Germinal center (tissue), 1 donor: Measurements from ENCODE around the gene HIGD1B.
"Not testable (repeated sequence)": the region's sequence is repeated elsewhere in the genome, so short reads cannot be mapped to it uniquely, and the experiment has no call there.

Experiments used
- DNase-seq: peaks from one replicate; pipeline ENCODE4 v3.0.0; 2012; ENCODE audit warnings: mixed read lengths, low spot score

Gene HIGD1B

DNA sequence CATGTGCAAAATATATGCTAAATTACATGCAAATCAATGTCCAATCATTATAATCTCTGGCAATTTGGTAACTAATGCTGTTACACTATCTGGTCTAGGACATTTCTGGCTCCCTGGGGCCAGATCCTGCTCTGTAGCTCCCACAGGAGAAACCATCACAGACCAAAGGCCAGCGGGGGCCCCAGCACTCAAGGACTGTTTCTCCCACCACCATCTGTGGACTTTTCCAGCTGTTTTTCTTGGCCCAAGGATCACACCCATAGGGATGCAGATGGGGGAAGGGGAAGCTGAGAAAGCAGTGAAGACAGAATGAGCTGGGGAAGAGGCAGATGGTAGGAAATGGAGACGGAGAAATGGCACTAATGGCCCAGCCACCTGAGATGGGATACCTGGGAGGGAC, at the start of gene HIGD1B:
HIGD1B (plus strand) TSS at position 298 of the 400 bp plus-strand sequence. CDS start 270 bp downstream, outside the sequence.
- no peak for DNase-seq

DNA sequence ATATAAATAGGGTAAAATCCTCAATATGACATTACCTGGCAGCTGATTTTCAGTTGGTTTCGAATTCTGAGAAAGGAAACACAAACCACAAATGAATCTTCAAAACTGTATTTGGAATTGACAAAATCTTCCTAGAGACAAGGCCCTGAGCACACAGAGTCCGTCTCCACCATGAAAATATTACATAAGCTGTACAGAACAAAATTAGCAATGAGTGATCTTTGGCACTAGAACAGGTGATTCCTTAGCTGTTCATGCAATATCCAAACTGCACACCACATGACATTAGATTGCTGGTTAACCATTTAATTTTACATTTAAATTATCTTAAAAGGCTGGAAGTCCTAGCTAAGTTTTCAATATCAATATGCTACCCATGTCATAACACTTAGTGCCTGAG, 49.3 kb upstream of the HIGD1B start:
- no peak for DNase-seq

DNA sequence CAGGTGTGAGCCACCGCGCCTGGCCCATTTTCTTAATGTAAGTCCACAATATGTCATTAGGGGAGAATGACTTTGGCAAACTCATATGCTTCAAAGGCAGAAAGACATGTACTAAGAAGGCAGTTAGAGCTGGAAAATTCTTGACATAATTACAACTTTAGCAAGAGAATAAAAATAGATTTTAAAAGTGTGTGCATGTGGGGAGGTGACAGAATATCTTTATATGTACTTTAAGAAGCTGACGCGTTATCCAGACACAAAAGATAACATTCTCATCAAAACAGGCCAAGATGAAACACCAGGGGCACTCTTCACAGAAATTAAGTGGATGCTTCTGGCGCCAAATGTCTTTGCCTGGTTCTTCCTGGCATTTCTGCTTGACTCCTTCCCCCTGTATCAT, 45.8 kb upstream of the HIGD1B start:
- no peak for DNase-seq

DNA sequence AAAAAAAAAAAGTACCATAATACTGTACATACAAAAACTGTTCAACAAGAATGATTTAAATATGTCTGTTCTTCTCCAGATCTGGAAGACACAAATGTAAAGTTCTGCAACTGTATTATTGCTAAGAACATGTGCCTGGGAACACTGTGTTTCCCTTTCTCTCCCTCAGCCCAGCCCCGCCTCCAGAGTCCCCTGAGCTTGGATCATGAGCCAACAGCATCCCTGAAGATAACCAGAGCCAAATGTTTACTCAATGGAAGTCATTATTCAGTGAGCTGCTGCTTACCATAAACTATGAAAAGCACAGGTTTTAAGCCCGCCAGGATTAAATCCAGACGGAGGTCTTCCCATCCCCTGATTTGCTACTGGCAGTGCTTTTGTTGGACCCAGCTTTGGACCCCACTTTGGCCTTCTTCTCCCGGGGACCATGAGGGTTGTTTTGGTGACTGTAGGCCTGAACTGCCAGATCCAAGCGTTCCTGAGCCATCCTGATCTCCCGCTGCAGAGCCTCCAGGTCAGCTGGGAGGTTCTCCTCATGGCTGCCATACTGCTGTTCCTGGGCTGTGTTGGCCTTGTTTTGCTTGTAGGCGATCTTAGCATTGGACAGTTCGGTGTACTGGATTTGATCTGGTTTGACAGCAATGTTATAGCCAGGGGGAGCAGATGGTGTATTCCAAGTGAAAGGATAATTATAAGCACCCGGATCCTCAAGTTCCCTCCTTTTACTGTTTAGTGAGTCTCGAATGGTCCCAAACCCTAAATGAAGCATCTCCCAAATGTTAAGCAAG, 43.2 kb upstream of the HIGD1B start:
- no peak for DNase-seq

DNA sequence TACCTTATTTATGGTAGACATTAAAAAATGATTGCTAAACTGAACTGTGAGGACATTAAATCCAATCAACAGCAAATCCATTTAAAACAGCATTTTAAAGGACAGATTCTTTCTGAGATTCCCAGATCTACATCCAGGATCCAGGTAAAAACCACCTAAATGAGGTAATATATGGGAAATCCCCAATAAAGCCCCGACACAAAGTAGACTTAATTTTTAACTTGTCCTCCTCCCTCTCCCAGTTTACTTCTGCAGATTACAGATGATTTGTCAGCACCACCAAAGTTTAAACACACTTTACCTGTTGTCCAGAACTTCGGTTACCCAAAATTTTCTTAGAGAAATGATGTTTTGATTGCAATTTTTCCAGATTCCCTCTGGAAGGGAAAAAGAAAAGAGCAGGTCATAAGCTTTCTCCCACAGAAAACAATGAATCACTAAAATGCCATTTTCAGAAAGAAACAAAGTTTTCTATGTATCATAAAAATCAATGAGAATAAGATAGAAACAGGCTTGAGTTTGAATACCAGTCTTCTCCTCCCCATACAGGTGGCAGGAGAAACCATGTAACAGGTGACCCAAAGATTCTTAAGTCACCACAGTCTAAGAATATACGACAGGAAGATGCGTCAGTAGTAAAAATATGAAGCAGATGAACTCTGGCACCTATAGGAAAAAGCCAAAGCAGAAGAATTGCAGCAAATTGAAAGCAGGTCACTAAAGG, 40.4 kb upstream of the HIGD1B start:
- no peak for DNase-seq

DNA sequence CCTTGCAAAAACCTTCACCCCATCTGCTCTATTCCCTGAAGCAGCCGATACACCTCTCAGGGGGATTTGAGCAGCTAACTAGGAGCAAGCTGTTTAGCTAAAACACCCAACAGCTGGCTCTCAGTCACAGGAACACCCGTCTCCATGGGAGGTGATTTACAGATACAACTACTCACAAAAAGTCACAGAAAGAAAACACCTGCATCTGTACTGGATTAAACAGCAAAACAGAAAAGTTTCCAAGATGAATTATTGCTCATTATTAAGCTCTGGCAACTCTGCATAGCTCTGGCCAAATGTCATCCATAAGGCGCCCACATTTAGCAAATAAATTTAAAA, 39.9 kb upstream of the HIGD1B start:
- DNase-seq, result no peak

DNA sequence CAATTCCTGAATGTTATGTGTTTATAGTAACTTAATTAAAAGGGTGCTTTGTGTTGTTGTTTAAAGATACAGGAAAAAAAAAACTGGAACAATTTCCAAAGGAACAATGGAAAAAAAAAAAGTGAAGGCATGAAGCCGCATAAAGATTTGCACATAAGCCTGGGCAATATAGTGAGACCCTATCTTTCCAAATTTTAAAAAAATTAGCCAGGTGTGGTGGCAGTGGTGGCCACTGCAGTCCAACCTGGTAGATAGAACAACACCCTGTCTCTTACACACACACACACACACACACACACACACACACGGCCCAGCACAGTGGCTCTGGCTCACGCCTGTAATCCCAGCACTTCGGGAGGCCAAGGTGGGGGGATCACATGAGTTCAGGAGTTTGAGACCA, 39.5 kb upstream of the HIGD1B start:
- no peak for DNase-seq

DNA sequence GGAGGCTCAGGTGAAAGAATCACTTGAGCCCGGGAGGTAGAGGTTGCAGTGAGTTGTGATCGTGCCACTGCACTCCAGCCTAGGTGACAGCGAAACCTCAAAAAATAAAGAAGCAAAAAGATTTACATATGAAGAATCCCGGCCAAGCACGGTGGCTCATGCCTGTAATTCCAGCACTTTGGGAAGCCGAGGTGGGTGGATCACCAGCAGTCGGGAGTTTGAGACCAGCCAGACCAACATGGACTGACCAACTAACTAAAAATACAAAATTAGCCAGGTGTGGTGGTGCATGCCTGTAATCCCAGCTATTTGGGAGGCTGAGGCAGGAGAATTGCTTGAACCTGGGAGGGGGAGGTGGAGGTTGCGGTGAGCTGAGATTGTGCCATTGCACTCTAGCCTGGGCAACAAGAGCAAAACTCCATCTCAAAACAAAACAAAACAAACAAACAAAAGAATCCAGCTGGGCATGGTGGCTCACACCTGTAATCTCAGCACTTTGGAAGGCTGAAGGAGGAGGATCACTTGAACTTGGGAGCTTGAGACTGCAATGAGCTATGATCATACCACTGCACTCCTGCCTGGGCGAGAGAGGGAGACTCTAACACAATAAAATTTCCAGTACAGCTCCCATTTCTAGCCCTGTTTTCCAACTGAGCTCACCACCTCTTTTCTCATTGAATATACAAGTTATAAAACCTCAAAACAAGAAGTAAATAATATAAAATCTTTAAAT, 38.9 kb upstream of the HIGD1B start:
- not testable (repeated sequence) for DNase-seq

DNA sequence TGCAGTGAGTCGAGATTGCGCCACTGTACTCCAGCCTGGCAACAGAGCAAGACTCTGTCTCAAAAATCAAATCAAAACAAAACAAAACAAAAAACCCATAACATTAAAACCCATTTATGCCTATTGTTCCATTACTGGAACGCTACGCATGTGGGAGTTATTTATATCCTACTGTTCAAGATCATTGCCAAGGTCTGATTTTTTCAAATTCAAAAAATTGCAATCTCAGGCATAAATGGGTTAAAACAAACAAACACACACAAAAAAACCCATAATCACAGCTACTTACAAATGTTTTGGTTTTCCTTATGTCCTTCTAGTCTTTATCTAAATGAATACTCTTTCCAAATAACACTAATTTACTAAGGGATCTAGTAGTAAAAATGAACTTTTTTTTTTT, 35.4 kb upstream of the HIGD1B start:
- no peak for DNase-seq

DNA sequence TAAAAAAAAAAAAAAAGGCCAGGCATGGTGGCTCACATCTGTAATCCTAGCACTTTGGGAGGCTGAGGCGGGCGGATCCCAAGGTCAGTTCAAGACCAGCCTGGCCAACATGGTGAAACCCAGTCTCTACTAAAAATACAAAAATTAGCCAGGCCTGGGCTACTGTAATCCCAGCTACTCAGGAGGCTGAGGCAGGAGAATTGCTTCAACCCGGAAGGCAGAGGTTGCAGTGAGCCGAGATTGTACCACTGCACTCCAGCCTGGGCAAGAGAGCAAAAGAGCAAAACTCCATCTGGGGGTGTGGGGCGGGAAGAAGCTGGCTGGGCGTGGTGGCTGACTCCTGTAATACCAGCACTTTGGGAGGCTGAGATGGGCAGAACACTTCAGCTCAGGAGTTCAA, 29.2 kb upstream of the HIGD1B start:
- not testable (repeated sequence) for DNase-seq

DNA sequence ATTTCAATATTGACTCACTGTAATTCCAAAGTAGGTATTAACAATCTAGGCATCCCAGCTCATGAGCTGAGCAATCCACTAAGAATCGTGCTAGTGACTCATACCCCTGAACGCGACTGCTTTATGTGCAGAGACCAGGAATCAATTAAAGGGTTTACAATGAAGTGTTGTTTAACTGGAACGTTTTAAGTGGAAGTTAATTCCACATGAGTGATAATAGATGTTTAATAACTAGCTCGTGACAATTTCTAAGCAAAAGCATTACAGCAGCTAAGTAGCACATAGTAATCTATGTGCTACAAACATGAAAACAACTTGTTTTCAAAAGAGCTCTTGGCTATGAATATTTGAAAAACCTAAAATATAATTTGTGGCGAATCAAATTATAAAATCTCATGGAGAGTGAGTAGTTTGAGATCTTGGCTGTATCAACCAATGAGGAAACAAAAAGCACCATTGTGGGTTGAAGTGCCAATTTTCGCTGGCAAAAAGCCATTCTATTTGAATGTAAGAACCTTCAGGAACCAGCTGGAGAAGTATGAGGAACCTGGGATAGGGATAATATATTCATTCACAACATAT, 27.0 kb upstream of the HIGD1B start:
- no peak for DNase-seq

DNA sequence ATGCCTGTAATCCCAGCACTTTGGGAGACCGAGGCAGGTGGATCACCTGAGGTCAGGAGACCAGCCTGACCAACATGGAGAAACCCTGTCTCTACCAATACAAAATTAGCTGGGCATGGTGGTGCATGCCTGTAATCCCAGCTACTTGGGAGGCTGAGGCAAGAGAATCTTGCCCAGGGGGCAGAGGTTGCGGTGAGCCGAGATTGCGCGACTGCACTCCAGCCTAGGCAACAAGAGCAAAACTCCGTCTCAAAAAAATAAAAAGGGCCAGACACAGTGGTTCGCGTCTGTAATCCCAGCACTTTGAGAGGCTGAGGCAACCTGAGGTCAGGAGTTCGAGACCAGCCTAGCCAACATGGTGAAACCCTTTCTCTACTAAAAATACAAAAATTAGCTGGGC, 22.4 kb upstream of the HIGD1B start:
- not testable (repeated sequence) for DNase-seq

DNA sequence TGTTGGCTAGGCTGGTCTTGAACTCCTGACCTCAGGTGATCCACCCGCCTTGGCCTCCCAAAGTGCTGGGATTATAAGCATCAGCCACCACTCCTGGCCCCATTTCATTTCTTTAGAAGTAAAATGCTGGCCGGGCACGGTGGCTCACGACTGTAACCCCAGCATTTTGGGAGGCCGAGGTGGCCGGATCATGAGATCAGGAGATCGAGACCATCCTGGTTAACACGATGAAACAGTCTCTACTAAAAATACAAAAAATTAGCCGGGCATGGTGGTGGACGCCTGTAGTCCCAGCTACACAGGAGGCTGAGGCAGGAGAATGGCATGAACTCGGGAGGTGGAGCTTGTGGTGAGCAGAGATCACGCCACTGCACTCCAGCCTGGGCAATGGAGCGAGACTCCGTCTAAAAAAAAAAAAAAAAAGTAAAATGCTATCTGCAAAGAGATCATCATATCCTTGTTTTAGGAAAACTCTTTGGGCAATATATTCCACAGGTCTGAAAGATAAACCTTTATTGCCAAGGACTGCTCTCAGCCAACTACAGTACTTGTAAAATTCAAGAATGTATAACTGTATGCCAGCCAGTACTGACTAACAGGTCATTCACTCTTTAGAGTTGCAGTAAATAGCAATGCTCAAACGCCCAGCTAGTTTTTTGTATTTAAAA, 21.4 kb upstream of the HIGD1B start:
- no peak for DNase-seq

DNA sequence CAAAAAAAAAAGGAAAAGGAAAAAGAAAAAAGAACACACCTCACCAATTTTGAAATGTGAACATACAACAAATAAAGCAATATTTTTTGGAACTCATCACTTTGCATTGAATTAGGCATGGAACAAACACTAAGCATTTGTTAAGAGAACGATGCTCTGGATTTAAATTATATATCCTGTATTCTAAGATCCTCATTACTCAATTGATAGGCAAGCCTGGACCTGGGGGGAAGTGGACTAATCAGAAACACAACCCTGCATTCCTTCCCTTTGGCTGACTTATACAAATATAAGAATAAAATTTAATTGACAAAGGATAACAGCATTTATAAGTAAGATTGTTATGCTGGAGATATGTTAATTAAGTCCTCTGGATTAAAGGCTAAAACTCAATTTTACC, 19.8 kb upstream of the HIGD1B start:
- DNase-seq, result no peak

DNA sequence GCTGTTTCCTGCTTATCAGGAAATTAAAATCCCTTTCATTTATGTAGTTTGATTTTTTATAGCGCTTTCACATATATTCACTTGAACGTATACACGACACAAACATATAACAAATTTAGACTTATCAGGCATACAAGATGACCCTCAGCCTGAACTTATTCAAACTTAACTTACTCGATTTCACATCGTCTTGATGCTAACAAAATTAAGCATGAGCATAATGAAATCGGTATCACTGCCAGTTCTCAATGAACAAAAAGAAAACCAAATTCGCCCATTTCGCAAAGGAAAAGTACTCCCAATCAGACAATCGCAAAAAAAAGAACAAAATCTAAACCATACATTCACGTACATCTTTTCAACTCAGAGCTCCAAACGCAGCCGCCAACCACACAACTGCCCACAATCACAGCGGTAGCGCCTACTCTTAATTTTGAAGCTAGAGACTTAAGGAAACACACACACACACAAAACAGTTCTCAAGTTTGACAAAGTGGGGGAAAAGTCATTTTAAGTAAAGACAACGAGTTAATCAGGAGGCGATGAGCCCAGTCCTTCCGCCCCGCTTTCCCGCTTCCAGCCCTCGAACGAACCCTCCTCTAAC, 18.7 kb upstream of the HIGD1B start:
- DNase-seq, result no peak

DNA sequence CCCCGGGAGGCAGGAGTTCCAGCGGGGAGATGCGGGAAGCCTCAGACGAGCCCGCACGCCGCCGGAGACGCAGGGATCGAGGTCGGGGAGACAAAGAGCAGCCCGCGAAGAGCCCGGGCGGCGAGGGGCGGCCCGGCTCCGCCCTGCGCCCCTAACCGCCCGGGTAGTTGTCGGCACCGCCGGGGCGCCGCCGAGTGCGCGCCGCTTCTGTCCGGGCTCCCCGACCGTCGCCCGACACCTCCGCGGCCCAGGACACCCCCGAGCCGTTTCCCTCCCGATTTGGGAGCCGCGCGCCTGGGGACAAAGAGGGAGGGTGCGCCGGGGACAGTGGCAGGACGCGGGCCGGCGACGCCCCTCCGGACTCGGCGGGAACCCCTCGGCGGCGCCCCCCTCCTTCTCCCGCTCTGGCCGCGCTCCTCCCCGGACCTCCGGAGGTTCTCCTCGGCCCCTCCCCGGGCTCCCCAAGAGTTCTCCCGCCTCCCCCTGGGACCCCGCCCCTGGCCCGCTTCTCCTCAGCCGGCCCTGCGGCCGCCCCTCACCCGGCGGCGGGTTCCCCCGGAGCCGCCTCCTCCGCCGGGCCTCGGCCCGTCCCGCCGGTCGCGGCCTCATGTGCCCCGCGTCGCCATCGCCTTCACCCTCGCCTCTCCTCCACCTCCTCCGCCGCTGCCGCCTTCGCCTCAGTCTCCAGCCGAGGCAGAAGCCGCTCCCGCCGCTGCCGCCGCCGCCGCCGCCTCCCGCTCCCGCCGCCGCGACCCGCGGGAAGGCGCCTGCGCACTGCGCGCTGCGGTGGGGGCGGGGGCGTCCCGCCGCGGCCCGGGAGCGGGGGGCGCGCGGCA, 17.9 kb upstream of the HIGD1B start, which contains the start of gene GJC1:
GJC1 (minus strand) TSS at position 765 of the 836 bp plus-strand sequence. CDS start 24,470 bp downstream, outside the sequence.
- DNase-seq, result peak; percentile 46

DNA sequence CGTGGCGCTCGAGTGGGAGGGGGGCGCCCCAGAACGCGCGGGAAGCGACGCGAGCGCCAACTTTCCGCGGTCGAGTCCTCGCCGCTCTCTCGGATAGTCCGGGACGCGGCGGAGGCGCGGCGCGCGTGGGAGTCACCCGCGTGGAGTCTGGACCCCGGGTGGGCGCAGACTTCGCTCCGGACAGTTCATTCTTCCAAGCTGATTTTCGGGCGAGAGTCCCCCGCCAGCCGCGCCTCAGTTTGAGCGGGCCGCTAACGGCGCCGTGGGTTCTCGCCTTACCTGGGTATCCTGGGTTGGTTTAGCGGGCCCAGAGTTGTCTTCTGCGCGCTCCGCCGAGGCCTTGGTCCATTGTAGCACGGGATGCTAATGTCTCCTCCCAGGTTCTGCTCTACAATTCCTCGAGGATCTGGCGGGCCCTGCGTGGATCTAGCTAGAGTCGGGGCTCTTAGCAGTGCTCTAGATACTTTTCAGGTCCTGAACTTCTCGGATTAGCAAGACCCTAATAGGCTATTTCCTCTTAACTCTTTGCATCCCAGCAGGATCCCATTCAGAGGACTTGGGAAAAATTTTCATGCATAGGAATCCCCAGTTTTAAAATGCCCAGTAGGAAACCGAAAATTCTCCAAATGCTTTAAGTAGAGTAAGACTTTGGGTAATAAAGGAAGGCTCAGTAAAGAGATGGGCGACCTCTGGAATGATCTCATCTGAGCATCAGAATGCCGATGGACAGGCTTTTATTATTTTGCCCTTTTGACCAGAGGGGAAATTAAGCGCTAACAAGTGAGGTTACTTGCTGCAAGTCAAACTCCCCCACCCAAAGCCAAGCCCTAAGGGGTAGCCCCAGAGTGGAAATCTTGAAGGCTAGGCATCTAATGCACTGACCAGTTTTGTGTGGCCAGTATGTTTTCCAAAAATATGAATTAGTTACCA, 17.1 kb upstream of the HIGD1B start:
- DNase-seq, result peak; percentile 18

DNA sequence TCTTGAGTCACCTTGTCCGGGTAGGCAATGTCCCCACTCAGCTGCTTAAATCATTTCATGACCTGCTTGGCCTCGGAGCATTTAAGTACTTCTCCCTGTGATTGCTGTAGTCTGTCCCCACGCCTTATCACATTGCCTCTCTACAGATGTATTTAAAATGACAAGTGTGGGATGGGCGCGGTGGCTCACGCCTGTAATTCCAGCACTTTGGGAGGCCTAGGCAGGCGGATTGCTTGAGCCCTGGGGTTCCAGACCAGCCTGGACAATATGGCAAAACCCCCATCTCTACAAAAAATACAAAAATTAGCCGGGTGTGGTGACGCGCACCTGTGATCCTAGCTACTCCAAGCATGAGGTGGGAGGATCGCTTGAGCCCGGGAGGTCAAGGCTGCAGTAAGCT, 16.3 kb upstream of the HIGD1B start:
- no peak for DNase-seq

DNA sequence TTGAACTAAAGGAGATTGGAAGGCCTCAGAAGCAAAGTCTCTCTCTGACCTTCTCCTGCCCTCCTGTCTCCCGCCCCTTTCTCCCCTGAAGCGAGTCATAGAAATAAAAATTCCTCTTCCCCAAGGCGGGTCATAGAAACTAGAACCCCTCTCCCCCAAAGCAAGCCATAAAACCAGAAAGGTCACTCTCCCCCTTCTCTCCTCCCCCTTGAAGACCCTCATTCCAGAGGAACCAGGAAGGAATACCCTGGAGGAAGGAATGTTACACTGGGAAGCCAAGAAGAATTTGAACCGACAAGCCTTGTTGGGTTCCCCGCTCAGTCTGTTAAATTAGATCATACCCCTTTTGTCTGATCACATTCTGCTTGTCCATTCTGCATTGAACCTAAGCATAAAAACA, 14.9 kb upstream of the HIGD1B start:
- DNase-seq, result no peak
